HFFc6 (cell line): ENCODE results near the gene NR2C1. TPM values are rescaled to one million over a fixed set of nuclear protein-coding genes. Genes with fewer than 3 reads are reported as not detected.

Source experiments
- DNase-seq: peaks from one replicate; pipeline ENCODE4 v3.0.0-alpha.2; 2018
- H3K27ac Mint-ChIP-seq: 2 replicates; pipeline ENCODE4 v1.8.0; 2020; ENCODE audit warnings: mild to moderate bottlenecking, mixed read lengths
- H3K27me3 Mint-ChIP-seq: 2 replicates; pipeline ENCODE4 v1.8.0; 2021; ENCODE audit warnings: mild to moderate bottlenecking, moderate library complexity, mixed read lengths; ENCODE audit not compliant: insufficient read depth
- H3K36me3 Mint-ChIP-seq: 2 replicates; pipeline ENCODE4 v1.8.0; 2021; ENCODE audit warnings: low read depth, mixed read lengths
- H3K4me1 Mint-ChIP-seq: 2 replicates; pipeline ENCODE4 v1.8.0; 2020; ENCODE audit warnings: low read depth, mixed read lengths
- H3K4me3 Mint-ChIP-seq: 2 replicates; pipeline ENCODE4 v1.8.0; 2020; ENCODE audit warnings: mild to moderate bottlenecking, moderate library complexity, mixed read lengths
- H3K9me3 Mint-ChIP-seq: 2 replicates; pipeline ENCODE4 v1.8.0; 2020; ENCODE audit warnings: mild to moderate bottlenecking, mixed read lengths
- CTCF ChIP-seq: fragments of 200-600 bp; sonication (generic); IDR thresholded peaks from 2 replicates; pipeline ENCODE4 v1.5.0; 2021; ENCODE audit warnings: antibody characterized with exemption, mild to moderate bottlenecking
- total RNA-seq, 6 experiments: library from RNA; stranded (reverse); fragmentation: NEBNext Ultra II Directional; extraction: Animal tissue kit (Norgen Biotek cat#: 25700); gene quantifications; 2 replicates in 1 of 6; 3 replicates in 5 of 6; pipeline ENCODE4 v1.2.3, GENCODE V29; 2021

Gene NR2C1
- total RNA-seq, 6 experiments from 2014 or later, result 15.3 to 25.8 (median 19.7) TPM

- peak within 1 kb of the TSS; percentile 95 for H3K4me3 Mint-ChIP-seq
- peak within 1 kb of the TSS; percentile 68 for H3K27ac Mint-ChIP-seq
- peaks cover 20% of the 10 kb centered on the region for H3K36me3 Mint-ChIP-seq
- H3K9me3 Mint-ChIP-seq, result peaks cover 8% of the 10 kb centered on the region; the same call in 1 of the 2 replicates
- peaks cover 26% of the 10 kb centered on the region for H3K4me1 Mint-ChIP-seq
- DNase-seq, result peak; percentile 93
- no peak for TF ChIP-seq CTCF
- no peaks in the 10 kb centered on the region; the same call in 1 of the 2 replicates for H3K27me3 Mint-ChIP-seq
These were observed 70.1 kb downstream of the NR2C1 start, which contains the start of gene NDUFA12 for GRCh38 chr12:95003213-95003920. TSS of gene NDUFA12 (minus strand) at chr12:95003697. CDS start at chr12:95003680, 17 bp downstream.

- Mint-ChIP-seq H3K9me3 (peaks cover 4% of the 10 kb centered on the region; the same call in 1 of the 2 replicates), H3K27ac (peak overlapping the region; percentile 68), H3K36me3 (peaks cover 20% of the 10 kb centered on the region), H3K4me1 (peaks cover 26% of the 10 kb centered on the region), H3K27me3 (no peaks in the 10 kb centered on the region; the same call in 1 of the 2 replicates), H3K4me3 (peak overlapping the region; percentile 95)
- TF ChIP-seq CTCF, result no peak
- no peak for DNase-seq
These were observed 70.7 kb downstream of the NR2C1 start for GRCh38 chr12:95002754-95003153.

GRCh38 chr12:94998326-94998725 lies 75.1 kb downstream of the NR2C1 start:
- H3K36me3 Mint-ChIP-seq, result peaks cover 16% of the 10 kb centered on the region
- no peak for DNase-seq
- peaks cover 33% of the 10 kb centered on the region for H3K4me1 Mint-ChIP-seq
- no peak overlapping the region for H3K4me3 Mint-ChIP-seq
- H3K9me3 Mint-ChIP-seq, result no peaks in the 10 kb centered on the region
- H3K27ac Mint-ChIP-seq, result no peak overlapping the region
- H3K27me3 Mint-ChIP-seq, result no peaks in the 10 kb centered on the region; the same call in 1 of the 2 replicates
- no peak for TF ChIP-seq CTCF

GRCh38 chr12:94997726-94998125 lies 75.7 kb downstream of the NR2C1 start:
- DNase-seq, result no peak
- H3K27ac Mint-ChIP-seq, result no peak overlapping the region
- H3K9me3 Mint-ChIP-seq, result no peaks in the 10 kb centered on the region
- no peak for TF ChIP-seq CTCF
- no peak overlapping the region for H3K4me3 Mint-ChIP-seq
- peaks cover 31% of the 10 kb centered on the region for H3K4me1 Mint-ChIP-seq
- H3K27me3 Mint-ChIP-seq, result no peaks in the 10 kb centered on the region
- H3K36me3 Mint-ChIP-seq, result peaks cover 17% of the 10 kb centered on the region

- no peak overlapping the region for H3K4me3 Mint-ChIP-seq
- no peaks in the 10 kb centered on the region for H3K9me3 Mint-ChIP-seq
- peaks cover 27% of the 10 kb centered on the region for H3K4me1 Mint-ChIP-seq
- peaks cover 18% of the 10 kb centered on the region for H3K36me3 Mint-ChIP-seq
- TF ChIP-seq CTCF, result no peak
- H3K27ac Mint-ChIP-seq, result no peak overlapping the region
- H3K27me3 Mint-ChIP-seq, result no peaks in the 10 kb centered on the region
- DNase-seq, result no peak
These were observed 76.4 kb downstream of the NR2C1 start for GRCh38 chr12:94997061-94997460.
